Panc1 (cell line): ENCODE measurements around the gene CPT1B.

Source experiments
- POLR2AphosphoS5 ChIP-seq: IDR thresholded peaks from 2 replicates; pipeline ENCODE4 v1.6.1; 2012; ENCODE audit warnings: mild to moderate bottlenecking, low read depth, low read length, moderate library complexity
- TCF7L2 ChIP-seq: IDR thresholded peaks from 2 replicates; pipeline ENCODE4 v1.6.1; 2011; ENCODE audit warnings: mild to moderate bottlenecking, low read depth, low read length, inconsistent platforms
- TF ChIP-seq, protein P1 (sequence below): fragments of 450-650 bp; IDR thresholded peaks from 2 replicates; pipeline ENCODE4 v1.5.1; 2017; ENCODE audit warnings: mild to moderate bottlenecking
- TF ChIP-seq, protein P2 (sequence below), 2 experiments: IDR thresholded peaks; 2 replicates each; pipeline ENCODE4 v1.6.1; 2011 to 2012; ENCODE audit warnings: low read depth in 2 of 2, control low read depth in 1 of 2, low read length in 1 of 2, mild to moderate bottlenecking in 1 of 2, moderate library complexity in 1 of 2; ENCODE audit not compliant: insufficient read depth in 1 of 2

DNA sequence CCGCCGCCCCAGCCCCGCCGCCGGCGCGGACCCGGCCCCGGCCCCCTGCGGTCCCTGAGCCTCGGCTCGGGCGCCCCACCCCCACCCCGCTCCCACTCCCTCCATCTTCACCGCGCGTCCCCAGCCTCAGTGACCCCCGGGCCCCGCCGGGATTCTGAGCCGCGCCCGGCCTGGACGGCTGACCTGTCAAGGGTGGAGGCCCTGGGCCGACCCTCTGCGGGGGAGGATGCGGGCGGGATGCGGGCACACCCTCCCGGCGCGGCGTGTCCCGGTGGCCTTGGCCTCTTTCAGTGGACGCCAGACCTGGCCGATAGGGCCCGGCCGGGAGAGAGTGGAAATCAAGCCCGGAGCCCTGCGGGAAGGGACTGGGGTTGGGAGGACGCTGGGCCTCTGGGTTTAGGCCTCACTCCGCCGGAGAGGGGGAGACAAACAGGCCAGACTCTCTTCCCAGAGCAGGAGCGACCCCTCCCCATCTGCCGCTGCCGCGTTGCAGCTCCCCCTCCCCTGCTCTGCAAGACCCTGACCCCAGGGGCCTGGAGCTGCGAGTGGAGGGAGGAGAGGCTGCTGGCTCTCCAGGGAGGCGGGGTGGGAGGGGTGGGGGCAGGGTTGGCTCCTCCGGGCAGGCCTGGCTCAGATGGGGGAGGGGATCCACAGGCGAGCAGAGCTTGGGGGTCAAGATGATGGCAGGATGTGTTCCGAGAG is 22.9 kb upstream of the CPT1B start:
- TF ChIP-seq, protein P1, sequence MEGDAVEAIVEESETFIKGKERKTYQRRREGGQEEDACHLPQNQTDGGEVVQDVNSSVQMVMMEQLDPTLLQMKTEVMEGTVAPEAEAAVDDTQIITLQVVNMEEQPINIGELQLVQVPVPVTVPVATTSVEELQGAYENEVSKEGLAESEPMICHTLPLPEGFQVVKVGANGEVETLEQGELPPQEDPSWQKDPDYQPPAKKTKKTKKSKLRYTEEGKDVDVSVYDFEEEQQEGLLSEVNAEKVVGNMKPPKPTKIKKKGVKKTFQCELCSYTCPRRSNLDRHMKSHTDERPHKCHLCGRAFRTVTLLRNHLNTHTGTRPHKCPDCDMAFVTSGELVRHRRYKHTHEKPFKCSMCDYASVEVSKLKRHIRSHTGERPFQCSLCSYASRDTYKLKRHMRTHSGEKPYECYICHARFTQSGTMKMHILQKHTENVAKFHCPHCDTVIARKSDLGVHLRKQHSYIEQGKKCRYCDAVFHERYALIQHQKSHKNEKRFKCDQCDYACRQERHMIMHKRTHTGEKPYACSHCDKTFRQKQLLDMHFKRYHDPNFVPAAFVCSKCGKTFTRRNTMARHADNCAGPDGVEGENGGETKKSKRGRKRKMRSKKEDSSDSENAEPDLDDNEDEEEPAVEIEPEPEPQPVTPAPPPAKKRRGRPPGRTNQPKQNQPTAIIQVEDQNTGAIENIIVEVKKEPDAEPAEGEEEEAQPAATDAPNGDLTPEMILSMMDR: no peak
- no peak for TF ChIP-seq POLR2AphosphoS5
- TF ChIP-seq, protein P2, sequence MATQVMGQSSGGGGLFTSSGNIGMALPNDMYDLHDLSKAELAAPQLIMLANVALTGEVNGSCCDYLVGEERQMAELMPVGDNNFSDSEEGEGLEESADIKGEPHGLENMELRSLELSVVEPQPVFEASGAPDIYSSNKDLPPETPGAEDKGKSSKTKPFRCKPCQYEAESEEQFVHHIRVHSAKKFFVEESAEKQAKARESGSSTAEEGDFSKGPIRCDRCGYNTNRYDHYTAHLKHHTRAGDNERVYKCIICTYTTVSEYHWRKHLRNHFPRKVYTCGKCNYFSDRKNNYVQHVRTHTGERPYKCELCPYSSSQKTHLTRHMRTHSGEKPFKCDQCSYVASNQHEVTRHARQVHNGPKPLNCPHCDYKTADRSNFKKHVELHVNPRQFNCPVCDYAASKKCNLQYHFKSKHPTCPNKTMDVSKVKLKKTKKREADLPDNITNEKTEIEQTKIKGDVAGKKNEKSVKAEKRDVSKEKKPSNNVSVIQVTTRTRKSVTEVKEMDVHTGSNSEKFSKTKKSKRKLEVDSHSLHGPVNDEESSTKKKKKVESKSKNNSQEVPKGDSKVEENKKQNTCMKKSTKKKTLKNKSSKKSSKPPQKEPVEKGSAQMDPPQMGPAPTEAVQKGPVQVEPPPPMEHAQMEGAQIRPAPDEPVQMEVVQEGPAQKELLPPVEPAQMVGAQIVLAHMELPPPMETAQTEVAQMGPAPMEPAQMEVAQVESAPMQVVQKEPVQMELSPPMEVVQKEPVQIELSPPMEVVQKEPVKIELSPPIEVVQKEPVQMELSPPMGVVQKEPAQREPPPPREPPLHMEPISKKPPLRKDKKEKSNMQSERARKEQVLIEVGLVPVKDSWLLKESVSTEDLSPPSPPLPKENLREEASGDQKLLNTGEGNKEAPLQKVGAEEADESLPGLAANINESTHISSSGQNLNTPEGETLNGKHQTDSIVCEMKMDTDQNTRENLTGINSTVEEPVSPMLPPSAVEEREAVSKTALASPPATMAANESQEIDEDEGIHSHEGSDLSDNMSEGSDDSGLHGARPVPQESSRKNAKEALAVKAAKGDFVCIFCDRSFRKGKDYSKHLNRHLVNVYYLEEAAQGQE (IDR thresholded peaks at IDR 0.05; ENCODE audit: insufficient read depth in 1 of 2, low read depth in 2 of 2, low read length in 1 of 2): no peak
- no peak for TF ChIP-seq TCF7L2
